Measurements from ENCODE around the gene TM4SF20. TPM values are rescaled to one million over a fixed set of nuclear protein-coding genes. Genes with fewer than 3 reads are reported as not detected.

The TM4SF20 gene
- polyA plus RNA-seq, 3 donors, result not detected

- no peaks in the 10 kb centered on the region for H3K79me2 ChIP-seq (ENCODE audit: insufficient read depth, low read length)
- H3K27me3 ChIP-seq (ENCODE audit: control insufficient read depth in 2 of 2, insufficient read depth in 2 of 2, low read length in 2 of 2), result no peaks in the 10 kb centered on the region
- H2AFZ ChIP-seq (ENCODE audit: insufficient read depth, low read depth, low read length, poor library complexity, severe bottlenecking), result no peak overlapping the region
- no peak for TF ChIP-seq CTCF (IDR thresholded peaks at IDR 0.05)
- no CpG with 5 or more reads among the region's 2 CpGs for WGBS (ENCODE audit: insufficient coverage)
- no peak overlapping the region for H3K4me3 ChIP-seq (replicated peaks in 1 of 3; ENCODE audit: low read depth in 2 of 3, low read length in 3 of 3)
- H3K4me3 Mint-ChIP-seq, result no peak overlapping the region
- H3K9me3 ChIP-seq (replicated peaks in 1 of 2; ENCODE audit: control insufficient read depth in 1 of 2, insufficient read depth in 1 of 2, low read length in 2 of 2), result no peaks in the 10 kb centered on the region
- H3K4me1 ChIP-seq (ENCODE audit: control insufficient read depth in 1 of 2, insufficient read depth in 2 of 2, low read length in 2 of 2), result no peaks in the 10 kb centered on the region
- H3K4me2 ChIP-seq (replicated peaks; ENCODE audit: extremely low read depth, low read length, poor library complexity, severe bottlenecking), result no peak overlapping the region
- no peak for DNase-seq
- intact Hi-C loops (cut with micrococcal nuclease), result no loop called here
- H3K9me3 Mint-ChIP-seq, result no peaks in the 10 kb centered on the region
- peaks cover 45 to 68% of the 10 kb centered on the region in 2 donors for H3K36me3 Mint-ChIP-seq
- peaks cover 30 to 77% of the 10 kb centered on the region in 2 donors for H3K36me3 ChIP-seq (replicated peaks in 1 of 2; ENCODE audit: control insufficient read depth in 1 of 2, insufficient read depth in 2 of 2, low read length in 2 of 2)
- no peaks in the 10 kb centered on the region for H3K4me1 Mint-ChIP-seq
- no peaks in the 10 kb centered on the region for H4K20me1 ChIP-seq (ENCODE audit: insufficient read depth, low read length)
- no peak overlapping the region for H3K9ac ChIP-seq (ENCODE audit: insufficient read depth, low read length, poor library complexity, severe bottlenecking)
- no peaks in the 10 kb centered on the region for H3K27me3 Mint-ChIP-seq (ENCODE audit: low read depth in 3 of 3)
- H3K27ac ChIP-seq (ENCODE audit: low read depth in 1 of 2, low read length in 2 of 2), result no peak overlapping the region
- H3K27ac Mint-ChIP-seq, result no peak overlapping the region
These were observed 34.9 kb downstream of the TM4SF20 start for GRCh38 chr2:227344231-227344630.

GRCh38 chr2:227341553-227341952 is 37.6 kb downstream of the TM4SF20 start:
- Histone ChIP-seq H3K9ac (ENCODE audit: insufficient read depth, low read length, poor library complexity, severe bottlenecking) (no peak overlapping the region), H3K36me3 (replicated peaks in 1 of 2; ENCODE audit: control insufficient read depth in 1 of 2, insufficient read depth in 2 of 2, low read length in 2 of 2) (peaks cover 23 to 69% of the 10 kb centered on the region in 2 donors), H3K27me3 (ENCODE audit: control insufficient read depth in 2 of 2, insufficient read depth in 2 of 2, low read length in 2 of 2) (no peaks in the 10 kb centered on the region), H3K27ac (ENCODE audit: low read depth in 1 of 2, low read length in 2 of 2) (no peak overlapping the region), H3K9me3 (replicated peaks in 1 of 2; ENCODE audit: control insufficient read depth in 1 of 2, insufficient read depth in 1 of 2, low read length in 2 of 2) (no peaks in the 10 kb centered on the region), H3K4me3 (replicated peaks in 1 of 3; ENCODE audit: low read depth in 2 of 3, low read length in 3 of 3) (no peak overlapping the region), H3K4me2 (replicated peaks; ENCODE audit: extremely low read depth, low read length, poor library complexity, severe bottlenecking) (no peak overlapping the region), H4K20me1 (ENCODE audit: insufficient read depth, low read length) (no peaks in the 10 kb centered on the region), H2AFZ (ENCODE audit: insufficient read depth, low read depth, low read length, poor library complexity, severe bottlenecking) (no peak overlapping the region), H3K79me2 (ENCODE audit: insufficient read depth, low read length) (no peaks in the 10 kb centered on the region), H3K4me1 (ENCODE audit: control insufficient read depth in 1 of 2, insufficient read depth in 2 of 2, low read length in 2 of 2) (no peaks in the 10 kb centered on the region)
- TF ChIP-seq CTCF (IDR thresholded peaks at IDR 0.05), result no peak
- no peak overlapping the region for H3K4me3 Mint-ChIP-seq
- intact Hi-C loops (cut with micrococcal nuclease), result no loop called here
- no peak for DNase-seq
- H3K9me3 Mint-ChIP-seq, result no peaks in the 10 kb centered on the region
- no CpG with 5 or more reads among the region's 2 CpGs for WGBS (ENCODE audit: insufficient coverage)
- H3K4me1 Mint-ChIP-seq, result no peaks in the 10 kb centered on the region
- H3K36me3 Mint-ChIP-seq, result peaks cover 38 to 73% of the 10 kb centered on the region in 2 donors
- no peak overlapping the region for H3K27ac Mint-ChIP-seq
- no peaks in the 10 kb centered on the region for H3K27me3 Mint-ChIP-seq (ENCODE audit: low read depth in 3 of 3)
